ENCODE results near the gene ABCF1.
"Not testable (repeated sequence)": the region's sequence is repeated elsewhere in the genome, so short reads cannot be mapped to it uniquely, and the experiment has no call there.

DNA sequence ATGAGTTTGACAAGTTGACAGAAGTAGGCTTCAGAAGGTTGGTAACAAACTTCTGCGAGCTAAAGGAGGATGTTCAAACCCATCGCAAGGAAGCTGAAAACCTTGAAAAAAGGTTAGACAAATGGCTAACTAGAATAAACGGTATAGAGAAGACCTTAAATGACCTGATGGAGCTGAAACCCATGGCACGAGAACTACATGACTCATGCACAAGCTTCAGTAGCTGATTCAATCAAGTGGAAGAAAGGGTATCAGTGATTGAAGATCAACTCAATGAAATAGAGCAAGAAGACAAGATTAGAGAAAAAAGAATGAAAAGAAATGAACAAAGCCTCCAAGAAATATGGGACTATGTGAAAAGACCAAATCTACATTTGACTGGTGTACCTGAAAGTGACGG is 49.3 kb upstream of the ABCF1 start:
- TF ChIP-seq, protein P1, sequence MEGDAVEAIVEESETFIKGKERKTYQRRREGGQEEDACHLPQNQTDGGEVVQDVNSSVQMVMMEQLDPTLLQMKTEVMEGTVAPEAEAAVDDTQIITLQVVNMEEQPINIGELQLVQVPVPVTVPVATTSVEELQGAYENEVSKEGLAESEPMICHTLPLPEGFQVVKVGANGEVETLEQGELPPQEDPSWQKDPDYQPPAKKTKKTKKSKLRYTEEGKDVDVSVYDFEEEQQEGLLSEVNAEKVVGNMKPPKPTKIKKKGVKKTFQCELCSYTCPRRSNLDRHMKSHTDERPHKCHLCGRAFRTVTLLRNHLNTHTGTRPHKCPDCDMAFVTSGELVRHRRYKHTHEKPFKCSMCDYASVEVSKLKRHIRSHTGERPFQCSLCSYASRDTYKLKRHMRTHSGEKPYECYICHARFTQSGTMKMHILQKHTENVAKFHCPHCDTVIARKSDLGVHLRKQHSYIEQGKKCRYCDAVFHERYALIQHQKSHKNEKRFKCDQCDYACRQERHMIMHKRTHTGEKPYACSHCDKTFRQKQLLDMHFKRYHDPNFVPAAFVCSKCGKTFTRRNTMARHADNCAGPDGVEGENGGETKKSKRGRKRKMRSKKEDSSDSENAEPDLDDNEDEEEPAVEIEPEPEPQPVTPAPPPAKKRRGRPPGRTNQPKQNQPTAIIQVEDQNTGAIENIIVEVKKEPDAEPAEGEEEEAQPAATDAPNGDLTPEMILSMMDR (conservative IDR thresholded peaks at IDR 0.05): not testable (repeated sequence)
- TF ChIP-seq EZH2 (IDR thresholded peaks at IDR 0.05; ENCODE audit: low read depth): not testable (repeated sequence)

Data from PC-9 (cell line).